ENCODE results near the gene SENP1.

DNA sequence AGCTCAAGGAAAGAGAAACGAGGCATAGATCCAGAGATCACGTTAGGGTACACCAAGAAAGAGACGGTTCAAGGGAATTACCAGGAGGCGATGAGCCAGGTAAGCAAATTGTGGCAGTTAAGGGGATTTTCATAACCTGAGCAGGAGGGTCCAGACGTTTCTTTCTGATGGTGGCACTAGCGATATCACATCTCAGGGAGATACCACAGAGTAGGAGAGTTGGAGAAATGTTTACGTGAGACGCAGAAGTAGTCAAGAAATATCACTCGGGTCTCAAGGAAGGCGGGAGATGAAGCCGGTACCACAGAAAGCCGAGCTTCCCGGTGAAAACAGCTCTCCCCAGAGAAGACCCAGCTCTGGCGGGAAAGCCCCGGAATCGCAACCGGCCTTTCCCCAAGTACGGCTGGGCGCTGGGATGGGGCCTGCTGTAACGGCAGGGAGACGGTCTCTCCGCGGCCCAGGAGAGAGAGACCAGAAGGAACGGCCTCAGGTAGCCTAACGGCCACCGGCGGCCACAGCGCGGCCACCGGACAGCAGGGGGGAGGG is 485 bp downstream of the SENP1 start:
- TF ChIP-seq BCL6 (CRISPR knock-in tag; IDR thresholded peaks at IDR 0.05) (no peak), ZNF740 (CRISPR knock-in tag; IDR thresholded peaks at IDR 0.05) (no peak), ZSCAN5A (CRISPR knock-in tag; IDR thresholded peaks at IDR 0.05; ENCODE audit: borderline replicate concordance) (no peak), ZNF274 (CRISPR knock-in tag; IDR thresholded peaks at IDR 0.05) (no peak), YY1 (IDR thresholded peaks at IDR 0.05; ENCODE audit: insufficient read depth, insufficient replicate concordance, low read depth, low read length) (no peak)
- TF ChIP-seq, protein P1, sequence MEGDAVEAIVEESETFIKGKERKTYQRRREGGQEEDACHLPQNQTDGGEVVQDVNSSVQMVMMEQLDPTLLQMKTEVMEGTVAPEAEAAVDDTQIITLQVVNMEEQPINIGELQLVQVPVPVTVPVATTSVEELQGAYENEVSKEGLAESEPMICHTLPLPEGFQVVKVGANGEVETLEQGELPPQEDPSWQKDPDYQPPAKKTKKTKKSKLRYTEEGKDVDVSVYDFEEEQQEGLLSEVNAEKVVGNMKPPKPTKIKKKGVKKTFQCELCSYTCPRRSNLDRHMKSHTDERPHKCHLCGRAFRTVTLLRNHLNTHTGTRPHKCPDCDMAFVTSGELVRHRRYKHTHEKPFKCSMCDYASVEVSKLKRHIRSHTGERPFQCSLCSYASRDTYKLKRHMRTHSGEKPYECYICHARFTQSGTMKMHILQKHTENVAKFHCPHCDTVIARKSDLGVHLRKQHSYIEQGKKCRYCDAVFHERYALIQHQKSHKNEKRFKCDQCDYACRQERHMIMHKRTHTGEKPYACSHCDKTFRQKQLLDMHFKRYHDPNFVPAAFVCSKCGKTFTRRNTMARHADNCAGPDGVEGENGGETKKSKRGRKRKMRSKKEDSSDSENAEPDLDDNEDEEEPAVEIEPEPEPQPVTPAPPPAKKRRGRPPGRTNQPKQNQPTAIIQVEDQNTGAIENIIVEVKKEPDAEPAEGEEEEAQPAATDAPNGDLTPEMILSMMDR (CRISPR knock-in tag; IDR thresholded peaks at IDR 0.05), result no peak

All from HepG2 (cell line).